Epithelial cell of prostate (primary cell): ENCODE measurements around the gene WDR54.
"Not testable (repeated sequence)": the region's sequence is repeated elsewhere in the genome, so short reads cannot be mapped to it uniquely, and the experiment has no call there.

Experiments used
- DNase-seq: peaks from one replicate; pipeline ENCODE4 v3.0.0-alpha.2; 2011; ENCODE audit warnings: low read depth, low spot score
- H3K27ac ChIP-seq: fragments of 450-650 bp; 2 replicates; pipeline ENCODE4 v1.5.1; 2017; ENCODE audit warnings: mild to moderate bottlenecking

Gene WDR54

DNA sequence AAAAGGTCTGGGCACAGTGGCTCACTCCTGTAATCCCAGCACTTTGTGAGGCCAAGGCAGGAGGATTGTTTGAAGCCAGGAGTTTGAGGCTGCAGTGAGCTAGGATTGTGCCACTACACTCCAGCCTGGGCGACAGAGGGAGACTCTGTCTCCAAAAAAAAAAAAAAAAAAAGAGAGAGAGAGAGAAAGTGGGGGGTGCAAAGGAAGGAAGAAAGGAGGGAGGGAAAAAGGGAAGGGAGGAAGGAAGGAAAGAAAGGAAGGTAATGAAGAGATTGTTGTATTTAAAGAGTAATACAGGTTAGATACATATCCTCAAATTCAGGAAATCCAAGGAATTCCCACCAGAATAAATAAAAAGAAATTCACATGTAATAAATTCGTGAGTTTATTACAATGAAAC, 19.6 kb upstream of the WDR54 start:
- no peak for DNase-seq
- no peak overlapping the region for H3K27ac ChIP-seq

DNA sequence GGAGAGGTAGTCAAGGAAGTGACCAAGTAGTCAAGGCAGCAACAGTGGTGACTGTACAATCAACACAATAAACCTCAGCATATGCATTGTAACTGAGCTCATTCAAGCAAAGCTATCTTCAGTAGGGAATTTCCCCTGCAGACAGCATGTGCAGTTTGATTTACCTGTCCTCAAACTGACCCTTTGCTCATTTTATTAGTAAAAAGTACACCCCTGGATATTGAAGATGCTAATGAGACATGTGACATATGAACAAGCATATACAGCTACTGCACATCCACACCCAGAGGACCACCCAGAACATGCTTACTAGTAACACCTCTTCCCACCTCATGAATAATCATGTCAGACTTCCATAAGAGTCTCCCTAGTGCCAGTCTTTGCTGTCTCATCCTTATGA, 15.5 kb upstream of the WDR54 start:
- peak overlapping the region; percentile 49 for H3K27ac ChIP-seq
- peak; percentile 61 for DNase-seq

DNA sequence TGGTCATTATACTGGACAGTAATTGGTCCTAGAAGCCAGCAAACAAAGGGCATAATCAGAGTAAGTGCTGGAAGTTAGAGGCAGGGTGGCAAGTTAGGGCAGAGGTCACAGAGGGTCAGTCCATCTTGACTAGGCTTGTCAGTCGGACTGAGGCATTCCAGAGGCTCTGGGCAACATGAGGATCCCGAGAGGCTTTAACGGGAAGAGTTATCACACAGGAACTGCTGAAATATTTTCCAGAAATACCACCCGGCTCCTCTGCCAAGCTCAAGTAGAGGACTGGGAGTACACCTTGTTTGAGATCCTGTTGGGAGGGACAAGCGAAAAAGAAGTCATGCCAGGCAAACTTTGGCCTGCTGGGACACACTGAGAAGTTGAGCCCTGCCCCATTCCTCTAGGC, 13.8 kb upstream of the WDR54 start:
- no peak overlapping the region for H3K27ac ChIP-seq
- DNase-seq: no peak

DNA sequence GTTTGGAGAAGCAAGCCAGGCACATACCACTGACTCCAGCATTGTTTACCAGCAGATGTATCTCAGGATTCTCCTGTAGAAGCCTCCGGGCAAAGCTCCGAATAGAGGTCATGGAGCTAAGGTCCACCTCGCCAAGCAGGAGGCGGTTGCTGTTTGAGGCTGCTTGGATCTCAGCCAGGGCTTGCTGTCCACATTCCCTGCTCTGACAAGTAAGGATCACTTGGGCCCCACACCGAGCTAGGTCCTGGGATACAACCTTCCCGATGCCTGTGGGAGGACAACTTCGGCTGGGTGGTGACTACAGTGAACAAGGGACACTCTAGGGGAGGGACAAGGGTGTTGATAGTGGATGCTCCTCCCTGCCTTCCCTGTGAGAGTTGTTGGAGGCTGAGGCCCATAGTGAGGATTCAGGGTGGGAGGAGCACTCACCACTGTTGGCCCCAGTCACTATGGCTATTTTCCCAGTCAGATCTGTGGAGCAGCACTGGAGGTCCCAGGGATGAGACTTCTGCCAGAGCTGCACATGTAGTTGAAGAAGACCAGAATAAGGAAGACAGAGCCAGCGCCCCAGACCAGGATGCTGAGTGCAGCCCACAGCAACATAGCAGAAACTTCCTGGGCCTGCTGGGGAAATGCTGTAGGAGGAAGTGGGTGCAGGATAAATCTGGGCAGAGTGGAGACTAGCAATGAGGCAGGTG, 8.4 kb upstream of the WDR54 start:
- H3K27ac ChIP-seq: no peak overlapping the region
- no peak for DNase-seq

DNA sequence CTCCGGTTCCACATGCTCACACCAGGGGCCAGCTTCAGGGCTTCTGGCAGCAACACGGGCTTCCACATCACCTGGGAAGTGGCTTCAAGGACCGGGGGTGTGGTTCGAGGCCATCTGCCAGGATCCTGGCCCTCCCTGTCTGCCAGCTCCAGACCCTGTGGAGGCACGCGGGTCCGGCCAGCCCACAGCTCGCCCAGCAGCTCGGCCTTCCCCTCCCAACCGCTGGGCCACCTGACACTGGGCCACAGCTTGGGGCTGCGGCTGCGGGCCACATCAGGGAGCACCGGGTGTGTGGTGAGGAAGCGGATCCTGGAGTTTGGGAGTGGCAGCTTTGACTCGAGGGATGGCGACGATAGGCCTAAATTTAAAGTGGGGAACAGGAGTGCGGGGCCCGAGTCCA, 7.1 kb upstream of the WDR54 start:
- H3K27ac ChIP-seq: no peak overlapping the region
- no peak for DNase-seq

DNA sequence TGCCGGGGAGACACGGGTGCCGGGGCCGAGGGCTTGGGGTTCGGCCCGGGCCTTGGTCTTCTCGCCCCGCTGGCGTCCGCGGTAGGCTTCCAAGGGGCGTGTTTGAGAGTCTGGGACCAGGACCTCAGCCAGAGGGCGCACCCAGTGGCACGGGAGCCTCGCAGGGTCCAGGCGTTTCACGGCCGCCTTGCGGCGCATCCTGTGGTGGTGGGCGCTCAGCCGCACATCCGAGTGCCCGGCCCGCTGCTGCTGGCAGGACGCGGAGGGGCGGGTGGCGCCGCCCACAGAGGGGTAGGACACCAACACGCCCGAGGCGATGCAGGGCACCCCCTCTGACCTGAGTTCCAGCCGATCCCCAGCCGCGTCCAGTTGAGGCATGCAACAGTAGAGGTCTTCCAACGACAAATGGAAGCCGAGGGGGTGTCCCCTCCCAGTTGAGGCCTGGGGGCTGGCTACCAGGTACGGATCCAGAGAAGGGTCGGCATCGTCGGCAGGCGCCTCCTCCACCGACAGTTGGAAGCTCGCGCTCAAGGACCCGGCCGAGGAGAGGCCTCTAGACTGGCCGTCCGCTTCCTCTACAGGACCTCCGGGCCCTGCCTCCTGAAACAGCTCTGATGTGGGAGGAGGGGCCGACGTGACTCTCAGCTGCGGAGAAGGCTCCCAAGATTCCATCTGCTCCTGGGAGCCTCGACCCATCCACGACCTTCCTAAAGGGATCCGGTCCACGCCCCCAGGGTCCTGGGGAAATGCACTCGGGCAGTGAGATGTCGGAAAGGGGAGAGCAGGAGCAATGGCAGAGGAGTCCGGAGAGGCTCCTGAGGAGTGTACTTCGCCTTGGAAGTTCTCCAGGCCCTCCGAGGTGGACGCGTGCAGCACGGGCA, 6.4 kb upstream of the WDR54 start:
- no peak for DNase-seq
- no peak overlapping the region for H3K27ac ChIP-seq

DNA sequence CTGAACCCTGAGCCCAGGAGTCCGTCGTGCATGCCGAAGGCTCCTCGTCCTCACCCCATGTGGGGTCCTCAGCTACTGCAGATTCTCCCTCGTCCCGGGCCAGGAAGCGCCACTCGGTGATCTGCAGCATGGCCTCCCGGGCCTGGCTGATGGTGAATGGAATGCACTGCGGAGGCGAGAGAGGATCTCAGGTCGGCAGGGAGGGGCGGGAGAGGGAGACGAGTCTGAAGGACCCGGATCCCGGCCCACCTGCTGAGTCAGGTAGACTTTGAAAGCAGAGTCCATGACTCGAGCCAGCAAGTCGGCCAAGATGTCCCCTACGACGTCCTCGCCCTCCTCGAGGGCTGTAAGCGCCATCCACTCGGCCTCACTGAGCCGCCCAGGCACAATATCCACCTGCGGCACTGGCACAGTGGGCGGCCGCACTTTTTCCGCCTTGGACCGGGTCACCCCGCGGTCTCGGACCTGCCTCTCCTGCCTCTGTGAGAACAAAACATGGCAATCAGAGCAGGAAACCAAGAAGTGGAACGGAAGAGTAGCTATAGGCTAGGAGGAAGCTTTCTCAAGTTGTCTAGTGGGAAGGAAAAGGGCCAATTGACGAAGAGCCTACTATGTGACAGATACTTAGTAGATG, 5.7 kb upstream of the WDR54 start:
- H3K27ac ChIP-seq: no peak overlapping the region
- no peak for DNase-seq

DNA sequence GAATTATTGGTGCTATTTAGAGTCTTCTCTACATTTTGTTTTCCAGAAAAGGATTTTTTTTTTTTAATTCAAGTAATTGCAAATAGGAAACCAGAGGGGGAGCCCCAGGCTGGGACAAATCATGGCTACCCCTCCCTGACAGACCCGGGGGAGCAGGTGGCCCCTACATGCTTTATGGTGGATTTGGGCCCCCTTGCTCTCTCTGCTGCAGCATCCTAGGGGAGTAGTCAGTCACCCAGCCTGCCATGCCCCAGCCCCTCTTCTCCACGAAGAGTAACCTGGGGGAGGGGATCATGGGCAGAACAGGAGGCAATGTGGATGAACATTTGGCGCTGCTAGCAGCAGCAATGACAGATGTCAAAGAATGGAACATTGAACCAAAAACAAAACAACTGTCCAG, 4.8 kb upstream of the WDR54 start:
- no peak overlapping the region for H3K27ac ChIP-seq
- no peak for DNase-seq

DNA sequence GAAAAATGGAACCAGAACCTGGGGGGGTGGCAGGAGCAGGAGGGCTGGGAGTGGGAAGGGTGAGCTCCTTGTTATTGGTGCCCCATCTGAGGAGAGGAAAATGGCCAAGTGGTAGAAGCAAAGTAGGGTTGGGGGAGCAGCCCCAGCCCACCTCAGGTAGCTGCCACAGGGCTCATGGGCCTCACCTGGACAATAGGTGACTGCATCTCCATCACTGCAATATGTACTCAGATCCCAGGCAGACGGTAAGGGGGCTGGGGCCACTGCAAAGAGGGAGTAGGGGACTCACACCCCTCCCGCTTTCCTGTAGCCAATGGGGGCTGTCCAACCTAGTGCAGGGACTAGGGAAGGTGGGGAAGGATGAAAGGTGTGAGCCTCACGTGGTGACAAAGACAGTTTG, 4.3 kb upstream of the WDR54 start:
- H3K27ac ChIP-seq: no peak overlapping the region
- no peak for DNase-seq

DNA sequence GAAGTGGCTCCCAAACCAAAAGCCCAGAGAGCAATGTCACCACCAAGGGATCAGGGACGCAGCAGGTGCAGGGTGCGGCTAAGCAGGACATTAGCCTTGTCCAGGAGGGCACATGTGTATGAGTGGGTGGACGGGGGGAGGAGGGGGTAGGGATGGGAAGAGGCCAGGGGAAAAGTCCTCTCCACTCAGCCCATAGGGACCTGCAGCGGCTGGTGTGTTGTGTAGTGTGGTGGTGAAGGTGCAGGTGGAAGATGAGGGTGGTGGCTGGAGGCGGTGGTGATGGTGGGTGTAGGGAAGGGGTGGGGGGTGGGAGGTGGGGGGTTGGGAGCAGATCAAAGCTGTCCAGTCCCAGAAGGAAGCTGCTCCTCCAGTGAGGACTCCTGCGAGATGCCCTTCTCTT, 3.8 kb upstream of the WDR54 start:
- no peak for DNase-seq
- no peak overlapping the region for H3K27ac ChIP-seq

DNA sequence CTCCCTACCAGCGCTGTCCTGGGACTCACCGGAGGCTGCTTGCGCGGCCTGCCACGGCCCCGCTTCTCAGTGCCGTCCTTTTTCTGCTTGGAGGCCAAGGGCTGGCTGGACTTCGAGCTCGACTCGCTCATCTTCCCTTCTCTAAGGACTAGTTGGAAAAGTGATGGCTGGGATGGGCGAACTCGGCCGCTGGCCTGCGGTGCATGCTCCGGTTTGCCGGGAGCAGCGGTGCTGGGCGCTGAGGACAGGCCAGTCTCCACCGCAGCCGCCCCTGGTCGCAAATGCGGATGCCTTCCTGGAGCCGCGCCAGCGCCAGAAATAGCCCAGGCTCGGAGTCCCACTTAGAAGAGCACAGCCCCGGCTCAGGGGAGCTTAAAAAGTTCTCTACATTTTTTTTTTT, 3.2 kb upstream of the WDR54 start:
- H3K27ac ChIP-seq: no peak overlapping the region
- DNase-seq: no peak

DNA sequence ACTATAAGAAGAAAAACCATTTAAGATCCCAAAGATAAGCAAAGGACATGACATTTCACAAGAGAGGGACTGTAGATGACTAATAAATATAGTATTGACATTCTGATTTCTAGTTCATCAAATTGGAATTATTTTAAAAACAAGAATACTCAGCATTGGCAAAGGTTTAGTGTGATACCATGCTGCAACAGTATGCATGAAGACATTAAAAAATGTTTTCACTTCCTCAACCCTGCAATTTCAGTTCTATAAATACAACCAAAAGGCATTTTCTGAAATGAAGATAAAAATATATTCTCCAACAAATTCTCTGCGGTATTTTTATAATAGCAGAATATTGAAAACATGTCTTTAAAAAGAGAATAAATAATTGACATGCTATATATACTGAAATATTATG, 2.2 kb upstream of the WDR54 start:
- H3K27ac ChIP-seq: no peak overlapping the region
- DNase-seq: no peak

DNA sequence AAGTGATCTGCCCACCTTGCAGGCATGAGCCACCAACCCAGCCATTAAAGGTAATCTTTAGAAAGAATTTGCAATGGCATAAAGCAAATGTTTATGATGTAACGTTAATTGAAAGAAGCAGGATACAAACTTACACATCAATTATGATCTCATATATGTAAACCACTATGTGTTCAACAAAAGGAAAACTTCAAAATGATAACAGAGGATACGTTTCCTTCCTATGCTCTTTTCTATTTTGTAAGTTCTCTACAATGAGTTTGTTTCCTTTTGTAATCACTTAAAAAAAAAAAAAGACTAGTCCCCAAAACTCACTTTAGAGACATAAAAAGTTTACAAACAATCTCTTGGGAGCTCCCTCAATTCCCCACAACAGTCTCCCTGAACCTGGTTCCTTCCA, 1.5 kb upstream of the WDR54 start:
- no peak overlapping the region for H3K27ac ChIP-seq

DNA sequence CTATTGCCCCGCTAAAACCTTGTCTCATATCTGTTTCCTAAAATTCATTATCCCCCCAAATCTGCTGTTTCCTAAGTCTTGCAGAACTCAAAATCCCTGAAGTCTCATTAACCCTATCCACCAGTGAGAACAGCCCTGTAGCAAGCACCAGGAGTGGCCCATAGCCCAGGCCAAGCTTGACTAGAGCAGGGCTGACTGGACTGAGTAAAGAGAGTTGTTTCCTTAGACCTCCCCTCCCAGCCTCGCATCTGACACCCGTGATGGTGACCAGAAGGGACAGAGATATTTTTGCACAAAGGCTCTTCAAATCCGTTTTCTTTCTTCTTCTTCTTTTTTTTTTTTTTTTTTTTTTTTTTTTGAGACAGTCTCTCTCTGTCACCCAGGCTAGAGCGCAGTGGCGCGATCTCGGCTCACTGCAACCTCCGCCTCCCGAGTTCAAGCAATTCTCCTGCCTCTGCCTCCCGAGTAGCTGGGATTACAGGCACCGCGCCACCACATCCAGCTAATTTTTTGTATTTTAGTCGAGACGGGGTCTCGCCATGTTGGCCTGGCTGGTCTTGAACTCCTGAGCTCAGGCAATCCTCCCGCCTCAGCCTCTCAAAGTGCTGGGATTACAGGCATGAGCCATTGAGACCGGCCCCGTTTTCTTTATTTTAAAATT, 957 bp upstream of the WDR54 start:
- peak overlapping the region; percentile 99 for H3K27ac ChIP-seq
- not testable (repeated sequence) for DNase-seq

More for the DNA sequence above, 1.5 kb upstream of the WDR54 start:
- DNase-seq: no peak

DNA sequence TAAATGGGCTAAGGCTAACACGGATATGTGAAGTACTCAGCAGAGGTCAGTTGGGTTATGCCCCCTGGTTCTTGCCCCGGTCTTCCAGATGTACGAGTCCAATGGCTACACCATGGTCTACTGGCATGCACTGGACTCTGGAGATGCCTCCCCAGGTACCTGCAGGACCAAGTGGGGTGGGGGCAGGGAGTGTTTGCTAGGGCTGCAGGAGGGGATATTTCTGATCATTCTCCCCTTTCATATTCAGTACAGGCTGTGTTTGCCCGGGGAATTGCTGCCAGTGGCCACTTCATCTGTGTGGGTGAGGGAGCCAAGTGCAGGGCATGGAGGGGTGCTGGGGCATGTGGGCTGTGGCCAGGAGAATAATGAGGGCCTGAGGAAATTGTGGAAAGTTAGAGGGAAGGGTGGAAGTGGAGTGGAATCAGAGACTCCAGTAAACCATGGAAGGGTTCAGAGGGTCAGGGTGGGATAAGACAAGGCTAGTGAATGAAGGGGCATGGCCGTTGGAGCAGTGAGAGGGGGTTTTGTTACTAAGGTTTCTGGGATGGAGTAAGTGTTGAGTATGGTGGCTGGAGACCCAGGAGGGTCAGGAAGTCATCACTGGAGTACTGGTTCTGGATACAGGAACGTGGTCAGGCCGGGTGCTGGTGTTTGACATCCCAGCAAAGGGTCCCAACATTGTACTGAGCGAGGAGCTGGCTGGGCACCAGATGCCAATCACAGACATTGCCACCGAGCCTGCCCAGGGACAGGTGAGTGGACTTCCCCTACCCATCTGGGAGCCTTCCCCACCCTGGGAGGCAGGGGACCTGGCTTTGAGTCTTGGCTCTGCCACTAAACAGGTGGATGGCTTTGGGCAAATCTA, 1.9 kb downstream of the WDR54 start:
- DNase-seq: no peak
- H3K27ac ChIP-seq: peak overlapping the region; percentile 99

DNA sequence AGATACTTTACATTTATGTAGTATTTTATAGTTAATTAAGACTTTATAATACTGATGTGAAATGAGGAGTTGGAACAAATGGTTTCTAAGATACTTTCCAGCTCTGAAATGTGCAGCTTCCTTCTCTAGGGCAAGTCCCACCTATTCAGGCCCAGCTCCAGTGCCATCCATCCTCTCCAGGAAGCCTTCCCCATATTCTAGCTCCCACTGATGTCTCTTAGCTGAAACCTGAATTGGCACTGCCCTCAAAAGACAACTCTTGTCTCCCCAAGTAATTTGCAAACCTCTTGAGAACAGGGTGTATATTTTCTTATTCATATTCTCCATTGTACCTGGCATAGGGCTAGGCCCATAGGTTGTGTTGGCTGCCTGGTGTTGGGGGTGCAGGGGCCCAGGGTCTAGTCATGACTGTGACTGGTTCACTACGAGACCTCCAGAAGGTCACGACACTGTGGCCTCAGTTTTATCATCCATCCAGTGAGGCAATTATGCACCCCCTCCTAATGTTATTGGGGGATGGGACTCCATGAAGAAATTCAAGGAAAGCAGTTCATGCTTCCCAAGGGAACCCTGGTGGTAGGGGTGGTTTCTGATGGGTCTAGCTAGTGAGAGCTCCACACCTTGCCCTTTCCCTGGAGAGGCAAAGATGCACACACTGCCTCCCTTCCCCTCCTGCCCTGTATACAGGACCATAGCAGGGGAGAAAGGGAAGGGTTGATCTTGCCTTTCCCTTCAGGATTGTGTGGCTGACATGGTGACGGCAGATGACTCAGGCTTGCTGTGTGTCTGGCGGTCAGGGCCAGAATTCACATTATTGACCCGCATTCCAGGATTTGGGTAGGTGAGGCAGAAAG, 2.8 kb downstream of the WDR54 start:
- H3K27ac ChIP-seq: peak overlapping the region; percentile 99

DNA sequence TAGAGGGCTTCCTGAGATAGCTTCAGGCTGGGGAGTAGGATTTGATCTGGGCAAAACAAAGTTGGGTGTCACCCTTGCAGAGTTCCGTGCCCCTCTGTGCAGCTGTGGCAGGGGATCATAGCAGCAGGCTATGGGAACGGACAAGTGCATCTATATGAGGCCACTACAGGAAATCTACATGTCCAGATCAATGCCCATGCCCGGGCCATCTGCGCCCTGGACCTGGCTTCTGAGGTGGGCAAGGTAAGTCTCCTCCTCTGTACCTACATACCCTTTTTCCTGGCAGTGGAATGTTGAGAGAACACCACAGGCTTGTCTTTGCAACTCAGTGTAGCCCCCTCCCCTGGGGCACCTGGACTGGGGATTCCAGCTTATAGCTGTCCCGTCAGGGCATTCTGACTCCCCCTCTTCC, 3.5 kb downstream of the WDR54 start:
- H3K27ac ChIP-seq: peak overlapping the region; percentile 99
- no peak for DNase-seq

More for the DNA sequence above, 2.8 kb downstream of the WDR54 start:
- no peak for DNase-seq

DNA sequence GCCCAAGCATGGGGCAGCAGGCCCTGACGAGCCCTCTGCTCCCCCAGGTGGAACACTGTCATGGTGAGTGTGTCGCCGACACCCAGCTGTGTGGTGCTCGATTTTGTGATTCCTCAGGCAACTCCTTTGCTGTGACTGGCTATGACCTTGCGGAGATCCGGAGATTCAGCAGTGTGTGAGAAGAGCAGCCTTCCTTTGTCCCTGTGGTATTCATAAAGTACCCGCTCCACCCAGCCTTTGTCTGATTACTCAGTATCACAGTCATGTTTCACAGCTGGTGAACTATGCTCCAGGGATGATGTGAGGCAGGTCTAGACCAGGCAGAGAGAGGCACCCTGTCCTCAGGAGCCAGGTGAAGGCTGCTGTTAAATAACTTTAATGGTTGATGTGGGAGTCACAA, 4.0 kb downstream of the WDR54 start:
- DNase-seq: peak; percentile 95
- peak overlapping the region; percentile 99 for H3K27ac ChIP-seq
